Measurements from ENCODE around the gene DOCK1. TPM values are rescaled to one million over a fixed set of nuclear protein-coding genes. Genes with fewer than 3 reads are reported as not detected.
A peak's percentile ranks its signal among the peaks of the same experiment; 100 is the strongest.

Gene DOCK1
- polyA plus RNA-seq, 1 of the 3 experiments (the other 2 are of a cell fraction), result 15.5 TPM

DNA sequence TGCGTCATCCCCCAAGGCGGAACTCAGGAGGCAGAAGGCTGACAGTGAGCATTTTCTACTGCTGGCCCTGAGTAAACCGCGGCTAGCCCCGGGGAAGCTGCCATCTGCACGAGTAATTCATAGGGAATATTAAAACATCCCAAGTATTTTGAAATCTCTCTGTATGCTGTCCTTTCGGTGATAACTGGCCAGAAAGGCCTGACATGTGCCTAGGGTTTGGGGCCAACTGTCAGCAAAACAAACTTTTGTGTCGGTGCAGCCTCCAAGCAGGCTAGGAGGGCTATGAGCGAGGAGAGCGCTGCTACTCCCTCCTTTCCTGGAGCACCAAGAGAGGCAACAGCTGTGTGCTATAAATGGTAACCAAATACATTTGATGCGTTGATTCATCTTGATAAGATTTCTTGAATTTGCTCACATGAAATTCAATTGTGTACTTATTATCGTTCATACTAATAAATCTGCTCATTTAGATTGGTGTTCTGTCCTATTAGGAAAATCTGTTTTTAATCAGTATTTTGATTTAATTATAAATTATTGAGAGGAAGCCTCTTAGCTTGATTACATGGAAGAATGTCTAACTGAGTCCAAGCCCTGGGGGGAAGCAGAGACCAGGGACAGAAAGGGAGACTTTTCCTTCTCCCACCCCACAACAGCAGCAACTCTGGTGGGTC, 519.5 kb downstream of the DOCK1 start (continued):
- TF ChIP-seq, protein P1, sequence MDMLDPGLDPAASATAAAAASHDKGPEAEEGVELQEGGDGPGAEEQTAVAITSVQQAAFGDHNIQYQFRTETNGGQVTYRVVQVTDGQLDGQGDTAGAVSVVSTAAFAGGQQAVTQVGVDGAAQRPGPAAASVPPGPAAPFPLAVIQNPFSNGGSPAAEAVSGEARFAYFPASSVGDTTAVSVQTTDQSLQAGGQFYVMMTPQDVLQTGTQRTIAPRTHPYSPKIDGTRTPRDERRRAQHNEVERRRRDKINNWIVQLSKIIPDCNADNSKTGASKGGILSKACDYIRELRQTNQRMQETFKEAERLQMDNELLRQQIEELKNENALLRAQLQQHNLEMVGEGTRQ (IDR thresholded peaks at IDR 0.05; ENCODE audit: borderline replicate concordance, low read depth, low read length), result no peak
- TF ChIP-seq NFIC (IDR thresholded peaks at IDR 0.05; ENCODE audit: borderline replicate concordance) (no peak), RAD21 (IDR thresholded peaks at IDR 0.05; ENCODE audit: low read length) (0 out of 2 replicates have a peak, but pooled peaks have one; percentile 22), GATA2 (CRISPR knock-in tag; IDR thresholded peaks at IDR 0.05) (peak; percentile 87), RFX5 (IDR thresholded peaks at IDR 0.05; ENCODE audit: low read length) (no peak; the same call in 1 of the 2 replicates), ELF1 (IDR thresholded peaks at IDR 0.05) (no peak), EZH2phosphoT487 (IDR thresholded peaks at IDR 0.05; ENCODE audit: borderline replicate concordance, low read depth) (no peak), TEAD4 (IDR thresholded peaks at IDR 0.05; ENCODE audit: borderline replicate concordance, insufficient read depth) (peak; percentile 60; the same call in 1 of the 2 replicates), MEF2A (IDR thresholded peaks at IDR 0.05; ENCODE audit: borderline replicate concordance, low read depth) (no peak), YY1 (IDR thresholded peaks at IDR 0.05; ENCODE audit: low read depth) (no peak), RXRA (IDR thresholded peaks at IDR 0.05; ENCODE audit: borderline replicate concordance, low read depth) (no peak), JUND (IDR thresholded peaks at IDR 0.05) (no peak), CHD2 (IDR thresholded peaks at IDR 0.05; ENCODE audit: low read length, partially characterized antibody) (peak; percentile 50), MXI1 (IDR thresholded peaks at IDR 0.05; ENCODE audit: low read depth, low read length) (peak; percentile 35; the same call in 1 of the 2 replicates)
- TF ChIP-seq, protein P2, sequence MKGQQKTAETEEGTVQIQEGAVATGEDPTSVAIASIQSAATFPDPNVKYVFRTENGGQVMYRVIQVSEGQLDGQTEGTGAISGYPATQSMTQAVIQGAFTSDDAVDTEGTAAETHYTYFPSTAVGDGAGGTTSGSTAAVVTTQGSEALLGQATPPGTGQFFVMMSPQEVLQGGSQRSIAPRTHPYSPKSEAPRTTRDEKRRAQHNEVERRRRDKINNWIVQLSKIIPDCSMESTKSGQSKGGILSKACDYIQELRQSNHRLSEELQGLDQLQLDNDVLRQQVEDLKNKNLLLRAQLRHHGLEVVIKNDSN (IDR thresholded peaks at IDR 0.05; ENCODE audit: borderline replicate concordance, low read depth), result no peak
- TF ChIP-seq, protein P3, sequence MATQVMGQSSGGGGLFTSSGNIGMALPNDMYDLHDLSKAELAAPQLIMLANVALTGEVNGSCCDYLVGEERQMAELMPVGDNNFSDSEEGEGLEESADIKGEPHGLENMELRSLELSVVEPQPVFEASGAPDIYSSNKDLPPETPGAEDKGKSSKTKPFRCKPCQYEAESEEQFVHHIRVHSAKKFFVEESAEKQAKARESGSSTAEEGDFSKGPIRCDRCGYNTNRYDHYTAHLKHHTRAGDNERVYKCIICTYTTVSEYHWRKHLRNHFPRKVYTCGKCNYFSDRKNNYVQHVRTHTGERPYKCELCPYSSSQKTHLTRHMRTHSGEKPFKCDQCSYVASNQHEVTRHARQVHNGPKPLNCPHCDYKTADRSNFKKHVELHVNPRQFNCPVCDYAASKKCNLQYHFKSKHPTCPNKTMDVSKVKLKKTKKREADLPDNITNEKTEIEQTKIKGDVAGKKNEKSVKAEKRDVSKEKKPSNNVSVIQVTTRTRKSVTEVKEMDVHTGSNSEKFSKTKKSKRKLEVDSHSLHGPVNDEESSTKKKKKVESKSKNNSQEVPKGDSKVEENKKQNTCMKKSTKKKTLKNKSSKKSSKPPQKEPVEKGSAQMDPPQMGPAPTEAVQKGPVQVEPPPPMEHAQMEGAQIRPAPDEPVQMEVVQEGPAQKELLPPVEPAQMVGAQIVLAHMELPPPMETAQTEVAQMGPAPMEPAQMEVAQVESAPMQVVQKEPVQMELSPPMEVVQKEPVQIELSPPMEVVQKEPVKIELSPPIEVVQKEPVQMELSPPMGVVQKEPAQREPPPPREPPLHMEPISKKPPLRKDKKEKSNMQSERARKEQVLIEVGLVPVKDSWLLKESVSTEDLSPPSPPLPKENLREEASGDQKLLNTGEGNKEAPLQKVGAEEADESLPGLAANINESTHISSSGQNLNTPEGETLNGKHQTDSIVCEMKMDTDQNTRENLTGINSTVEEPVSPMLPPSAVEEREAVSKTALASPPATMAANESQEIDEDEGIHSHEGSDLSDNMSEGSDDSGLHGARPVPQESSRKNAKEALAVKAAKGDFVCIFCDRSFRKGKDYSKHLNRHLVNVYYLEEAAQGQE (IDR thresholded peaks at IDR 0.05; ENCODE audit: low read depth, low read length), result no peak

DNA sequence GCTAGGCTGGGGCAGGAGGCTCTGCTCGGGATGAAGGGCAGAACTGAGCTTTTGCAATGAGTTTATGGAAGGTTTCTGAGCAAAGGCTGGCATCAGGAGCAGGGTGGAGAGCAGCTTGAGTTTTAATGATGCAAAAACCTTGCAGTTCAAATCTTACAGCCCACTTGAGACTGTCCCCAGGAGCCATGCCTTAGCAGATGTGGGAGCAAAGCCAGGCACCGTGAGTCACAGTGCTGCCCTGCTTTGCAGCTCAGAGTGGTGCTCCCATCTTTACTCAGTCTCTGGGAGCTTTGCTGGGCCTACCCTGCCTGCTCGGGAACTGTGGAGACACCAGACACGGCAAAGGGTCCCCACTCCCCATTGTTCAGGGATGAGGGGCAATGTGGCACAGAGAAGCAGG, 521.5 kb downstream of the DOCK1 start:
- H4K20me1 ChIP-seq (ENCODE audit: insufficient read depth), result no peaks in the 10 kb centered on the region
- WGBS (ENCODE audit: low lambda C conversion rate), result 97% methylated on average over 4 of the region's 4 CpGs
- no peaks in the 10 kb centered on the region for H3K9me2 ChIP-seq
- no peaks in the 10 kb centered on the region for H3K9me3 ChIP-seq
- peaks cover 0 to 21% of the 10 kb centered on the region in 2 experiments; a peak in 2 of 4 replicates for H3K4me1 ChIP-seq (ENCODE audit: control insufficient read depth in 1 of 2, insufficient read depth in 2 of 2, low read depth in 1 of 2, low read length in 1 of 2)
- H3K36me3 ChIP-seq (replicated peaks in 1 of 2; ENCODE audit: control insufficient read depth in 1 of 2, insufficient read depth in 2 of 2, low read length in 1 of 2), result peaks cover 11 to 20% of the 10 kb centered on the region in 2 experiments
- no peak for DNase-seq
- H3K27ac ChIP-seq (ENCODE audit: low read depth in 2 of 2, low read length in 1 of 2), result no peak overlapping the region
- H2AFZ ChIP-seq (ENCODE audit: low read depth), result no peak overlapping the region
- no peaks in the 10 kb centered on the region for H3K79me2 ChIP-seq (ENCODE audit: insufficient read depth)
- H3K4me2 ChIP-seq, result no peak overlapping the region
- no peaks in the 10 kb centered on the region for H3F3A ChIP-seq (replicated peaks; ENCODE audit: insufficient read depth)
- no peaks in the 10 kb centered on the region for H3K27me3 ChIP-seq (ENCODE audit: insufficient read depth)
- H3K4me3 ChIP-seq (ENCODE audit: low read depth in 2 of 2, low read length in 1 of 2), result no peak overlapping the region
- no peak overlapping the region for H3K9ac ChIP-seq
- no peak for TF ChIP-seq RFX5 (IDR thresholded peaks at IDR 0.05; ENCODE audit: low read length)
- TF ChIP-seq, protein P4, sequence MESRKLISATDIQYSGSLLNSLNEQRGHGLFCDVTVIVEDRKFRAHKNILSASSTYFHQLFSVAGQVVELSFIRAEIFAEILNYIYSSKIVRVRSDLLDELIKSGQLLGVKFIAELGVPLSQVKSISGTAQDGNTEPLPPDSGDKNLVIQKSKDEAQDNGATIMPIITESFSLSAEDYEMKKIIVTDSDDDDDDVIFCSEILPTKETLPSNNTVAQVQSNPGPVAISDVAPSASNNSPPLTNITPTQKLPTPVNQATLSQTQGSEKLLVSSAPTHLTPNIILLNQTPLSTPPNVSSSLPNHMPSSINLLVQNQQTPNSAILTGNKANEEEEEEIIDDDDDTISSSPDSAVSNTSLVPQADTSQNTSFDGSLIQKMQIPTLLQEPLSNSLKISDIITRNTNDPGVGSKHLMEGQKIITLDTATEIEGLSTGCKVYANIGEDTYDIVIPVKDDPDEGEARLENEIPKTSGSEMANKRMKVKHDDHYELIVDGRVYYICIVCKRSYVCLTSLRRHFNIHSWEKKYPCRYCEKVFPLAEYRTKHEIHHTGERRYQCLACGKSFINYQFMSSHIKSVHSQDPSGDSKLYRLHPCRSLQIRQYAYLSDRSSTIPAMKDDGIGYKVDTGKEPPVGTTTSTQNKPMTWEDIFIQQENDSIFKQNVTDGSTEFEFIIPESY (IDR thresholded peaks at IDR 0.05; ENCODE audit: borderline replicate concordance, low read depth), result no peak
- no peak for TF ChIP-seq GABPA (IDR thresholded peaks at IDR 0.05; ENCODE audit: low read depth)
- no peak for TF ChIP-seq TCF12 (IDR thresholded peaks at IDR 0.05)
- no peak for TF ChIP-seq CHD2 (IDR thresholded peaks at IDR 0.05; ENCODE audit: low read length, partially characterized antibody)
- CTCF ChIA-PET, result no interaction called here
- POLR2A ChIA-PET, result no interaction called here

Data from SK-N-SH (cell line).